ENCODE data around the gene ASCC1.
A peak's percentile ranks its signal among the peaks of the same experiment; 100 is the strongest.

The ASCC1 gene

GRCh38 chr10:72105098-72105475 lies 111.0 kb downstream of the ASCC1 start:
- no peak for DNase-seq (ENCODE audit: low read depth in 2 of 2, low spot score in 1 of 2)

GRCh38 chr10:72104472-72105097 lies 111.5 kb downstream of the ASCC1 start:
- DNase-seq (ENCODE audit: low read depth in 2 of 2, low spot score in 1 of 2) = no peak

GRCh38 chr10:72099600-72099921 lies 116.5 kb downstream of the ASCC1 start:
- no peak for DNase-seq (ENCODE audit: low read depth in 2 of 2, low spot score in 1 of 2)

GRCh38 chr10:72098836-72099599 lies 117.1 kb downstream of the ASCC1 start:
- DNase-seq (ENCODE audit: low read depth in 2 of 2, low spot score in 1 of 2) = no peak

- DNase-seq (ENCODE audit: low read depth in 2 of 2, low spot score in 1 of 2) = no peak
These were observed 117.7 kb downstream of the ASCC1 start for GRCh38 chr10:72098301-72098835.

GRCh38 chr10:72097448-72098300 lies 118.4 kb downstream of the ASCC1 start:
- DNase-seq (ENCODE audit: low read depth in 2 of 2, low spot score in 1 of 2) = no peak

GRCh38 chr10:72096115-72097000 lies 119.7 kb downstream of the ASCC1 start:
- DNase-seq (ENCODE audit: low read depth in 2 of 2, low spot score in 1 of 2) = no peak

- DNase-seq (ENCODE audit: low read depth in 2 of 2, low spot score in 1 of 2) = no peak
These were observed 120.9 kb downstream of the ASCC1 start for GRCh38 chr10:72095195-72095594.

GRCh38 chr10:72094574-72094973 lies 121.5 kb downstream of the ASCC1 start:
- DNase-seq (ENCODE audit: low read depth in 2 of 2, low spot score in 1 of 2) = no peak

- DNase-seq (ENCODE audit: low read depth in 2 of 2, low spot score in 1 of 2) = no peak
These were observed 122.6 kb downstream of the ASCC1 start for GRCh38 chr10:72093450-72093849.

GRCh38 chr10:72092987-72093386 lies 123.1 kb downstream of the ASCC1 start:
- DNase-seq (ENCODE audit: low read depth in 2 of 2, low spot score in 1 of 2) = no peak

- DNase-seq (ENCODE audit: low read depth in 2 of 2, low spot score in 1 of 2) = no peak
These were observed 123.7 kb downstream of the ASCC1 start for GRCh38 chr10:72092171-72092924.

- no peak for DNase-seq (ENCODE audit: low read depth in 2 of 2, low spot score in 1 of 2)
These were observed 125.8 kb downstream of the ASCC1 start for GRCh38 chr10:72090326-72090725.

- no peak for DNase-seq (ENCODE audit: low read depth in 2 of 2, low spot score in 1 of 2)
These were observed 126.5 kb downstream of the ASCC1 start for GRCh38 chr10:72089618-72090017.

- DNase-seq (ENCODE audit: low read depth in 2 of 2, low spot score in 1 of 2) = no peak
These were observed 127.0 kb downstream of the ASCC1 start for GRCh38 chr10:72088889-72089575.

GRCh38 chr10:72087969-72088888 lies 127.8 kb downstream of the ASCC1 start, which contains the start of gene SPOCK2:
Gene SPOCK2, minus strand, starts transcription at chr10:72088551. Its CDS starts 223 bp downstream, at chr10:72088328.
- DNase-seq (ENCODE audit: low read depth in 2 of 2, low spot score in 1 of 2) = peak in 1 of 2 donors; percentile 38

- DNase-seq (ENCODE audit: low read depth in 2 of 2, low spot score in 1 of 2) = no peak
These were observed 128.6 kb downstream of the ASCC1 start for GRCh38 chr10:72087392-72087968.
